ENCODE measurements around the gene LTBP3.

Gene LTBP3

GRCh38 chr11:65505466-65506289, 52.5 kb downstream of the LTBP3 start:
- DNase-seq = no peak

- DNase-seq = peak; percentile 18
Measured at GRCh38 chr11:65504674-65505465, 53.3 kb downstream of the LTBP3 start.

GRCh38 chr11:65503949-65504673, 54.0 kb downstream of the LTBP3 start:
- DNase-seq = peak; percentile 26

GRCh38 chr11:65503368-65503948, 54.7 kb downstream of the LTBP3 start:
- peak; percentile 26 for DNase-seq

- peak; percentile 37 for DNase-seq
Measured at GRCh38 chr11:65502555-65503367, 55.4 kb downstream of the LTBP3 start.

GRCh38 chr11:65502274-65502554, 55.9 kb downstream of the LTBP3 start:
- DNase-seq = peak; percentile 37

- peak; percentile 37 for DNase-seq
Measured at GRCh38 chr11:65501472-65502273, 56.5 kb downstream of the LTBP3 start.

- no peak for DNase-seq
Measured at GRCh38 chr11:65501186-65501471, 57.0 kb downstream of the LTBP3 start.

- DNase-seq = peak; percentile 50
Measured at GRCh38 chr11:65500387-65501185, 57.6 kb downstream of the LTBP3 start.

- peak; percentile 50 for DNase-seq
Measured at GRCh38 chr11:65499713-65500386, 58.3 kb downstream of the LTBP3 start.

- DNase-seq = peak; percentile 94
Measured at GRCh38 chr11:65498977-65499712, 59.0 kb downstream of the LTBP3 start, which contains the start of gene MALAT1. MALAT1 (plus strand) TSS chr11:65499045.

- DNase-seq = no peak
Measured at GRCh38 chr11:65498727-65498976, 59.5 kb downstream of the LTBP3 start.

- DNase-seq = peak; percentile 89
Measured at GRCh38 chr11:65498042-65498726, 60.0 kb downstream of the LTBP3 start.

GRCh38 chr11:65497141-65498041, 60.8 kb downstream of the LTBP3 start:
- DNase-seq = peak; percentile 99

- DNase-seq = peak; percentile 73
Measured at GRCh38 chr11:65496304-65497140, 61.6 kb downstream of the LTBP3 start.

- DNase-seq = peak; percentile 64
Measured at GRCh38 chr11:65493367-65494176, 64.6 kb downstream of the LTBP3 start.
